ENCODE data around the gene OCIAD2. TPM values are rescaled to one million over a fixed set of nuclear protein-coding genes. Genes with fewer than 3 reads are reported as not detected.

OCIAD2 gene
- total and polyA plus RNA-seq, 2 experiments from 2014 or later = 32.6 to 178 TPM

DNA sequence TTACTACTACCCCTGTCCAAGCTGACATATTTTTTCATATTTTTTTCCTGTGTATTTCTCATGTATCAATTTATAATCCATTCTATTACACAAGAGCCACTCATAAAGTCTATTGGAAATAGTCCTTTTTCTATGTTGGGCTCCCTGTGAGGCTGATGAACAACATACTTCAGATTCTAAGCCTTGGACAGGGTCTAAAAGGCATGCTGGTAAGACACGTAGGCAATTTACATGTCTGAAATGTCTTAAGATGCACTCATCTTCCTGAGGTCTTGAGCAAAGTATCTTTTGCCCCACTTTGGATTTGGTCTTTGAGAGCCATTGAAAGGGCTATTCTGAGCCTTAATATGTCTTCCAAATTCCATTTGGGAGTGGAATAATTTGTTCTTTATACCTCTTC, 43.9 kb downstream of the OCIAD2 start:
- H3K9me2 ChIP-seq (replicated peaks; ENCODE audit: insufficient read depth) = no peaks in the 10 kb centered on the region
- H3K9me3 ChIP-seq (ENCODE audit: low read depth) = no peaks in the 10 kb centered on the region
- WGBS (ENCODE audit: low lambda C conversion rate, missing lambda C conversion rate) = 66% methylated on average over 1 of the region's 1 CpG
- no peak overlapping the region for H2AFZ ChIP-seq
- TF ChIP-seq EZH2phosphoT487 (IDR thresholded peaks at IDR 0.05; ENCODE audit: low read depth, severe bottlenecking, unreplicated experiment) (no peak), EZH2 (IDR thresholded peaks at IDR 0.05; ENCODE audit: borderline replicate concordance) (no peak), CTCF (IDR thresholded peaks at IDR 0.05; ENCODE audit: poor library complexity) (no peak)
- no peak for DNase-seq (ENCODE audit: low spot score)
- H3K79me2 ChIP-seq = no peaks in the 10 kb centered on the region
- no peak overlapping the region for H3K4me2 ChIP-seq
- H3K4me3 ChIP-seq = no peak overlapping the region
- no peak overlapping the region for H3K27ac ChIP-seq
- H4K20me1 ChIP-seq (ENCODE audit: insufficient read depth, poor library complexity, severe bottlenecking) = no peaks in the 10 kb centered on the region
- no peaks in the 10 kb centered on the region for H3K27me3 ChIP-seq
- H3K4me1 ChIP-seq (ENCODE audit: insufficient read depth) = no peaks in the 10 kb centered on the region
- no peaks in the 10 kb centered on the region for H3K36me3 ChIP-seq (replicated peaks; ENCODE audit: insufficient read depth, low read depth)

DNA sequence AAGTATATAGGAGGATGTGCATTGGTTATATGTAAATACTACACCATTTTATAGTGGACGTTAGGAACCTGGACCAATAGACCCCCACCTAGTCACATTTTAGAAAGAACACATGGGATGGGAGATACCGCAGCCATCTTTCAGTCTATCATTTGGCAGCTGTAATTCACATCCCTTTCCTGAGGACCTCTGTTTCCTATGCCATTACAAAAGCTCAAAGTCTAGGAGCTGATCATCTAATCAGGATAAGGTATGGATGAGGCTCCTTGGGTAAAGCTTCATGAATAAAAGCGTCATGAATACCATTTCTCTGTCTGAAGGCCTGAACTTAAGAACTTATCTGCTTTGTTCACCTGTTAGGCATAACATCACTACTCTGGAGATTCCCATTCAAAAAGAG, 44.5 kb downstream of the OCIAD2 start:
- TF ChIP-seq CTCF (IDR thresholded peaks at IDR 0.05; ENCODE audit: poor library complexity) = no peak
- no peak for TF ChIP-seq EZH2phosphoT487 (IDR thresholded peaks at IDR 0.05; ENCODE audit: low read depth, severe bottlenecking, unreplicated experiment)
- TF ChIP-seq EZH2 (IDR thresholded peaks at IDR 0.05; ENCODE audit: borderline replicate concordance) = no peak
- no peak overlapping the region for H3K4me2 ChIP-seq
- H3K9me3 ChIP-seq (ENCODE audit: low read depth) = no peaks in the 10 kb centered on the region
- no peak overlapping the region for H3K4me3 ChIP-seq
- H3K79me2 ChIP-seq = no peaks in the 10 kb centered on the region
- 91% methylated on average over 3 of the region's 3 CpGs for WGBS (ENCODE audit: low lambda C conversion rate, missing lambda C conversion rate)
- H3K27me3 ChIP-seq = no peaks in the 10 kb centered on the region
- H3K4me1 ChIP-seq (ENCODE audit: insufficient read depth) = no peaks in the 10 kb centered on the region
- H2AFZ ChIP-seq = no peak overlapping the region
- H3K27ac ChIP-seq = no peak overlapping the region
- H3K9me2 ChIP-seq (replicated peaks; ENCODE audit: insufficient read depth) = no peaks in the 10 kb centered on the region
- no peaks in the 10 kb centered on the region for H3K36me3 ChIP-seq (replicated peaks; ENCODE audit: insufficient read depth, low read depth)
- DNase-seq (ENCODE audit: low spot score) = no peak
- no peaks in the 10 kb centered on the region for H4K20me1 ChIP-seq (ENCODE audit: insufficient read depth, poor library complexity, severe bottlenecking)

DNA sequence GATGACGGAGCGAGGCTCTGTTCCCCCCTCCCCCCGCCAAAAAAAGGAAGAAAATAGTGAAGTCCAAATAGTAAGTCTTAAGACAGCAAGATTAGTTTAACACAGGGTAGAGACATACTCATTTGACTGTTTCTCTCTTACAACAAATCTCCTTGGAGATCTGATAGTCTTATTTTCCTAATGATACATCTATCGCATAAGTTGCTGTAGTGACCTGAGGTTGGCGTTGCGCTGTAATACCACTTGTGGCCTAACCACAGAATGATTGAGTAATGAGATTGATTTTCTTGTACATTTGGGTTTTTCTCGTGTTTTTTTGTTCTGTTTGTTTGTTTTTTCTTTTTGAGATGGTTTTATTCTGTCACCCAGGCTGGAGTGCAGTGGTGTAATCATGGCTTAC, 48.4 kb downstream of the OCIAD2 start:
- H2AFZ ChIP-seq = no peak overlapping the region
- H3K9me2 ChIP-seq (replicated peaks; ENCODE audit: insufficient read depth) = no peaks in the 10 kb centered on the region
- no peaks in the 10 kb centered on the region for H3K27me3 ChIP-seq
- H3K79me2 ChIP-seq = no peaks in the 10 kb centered on the region
- no peaks in the 10 kb centered on the region for H3K4me1 ChIP-seq (ENCODE audit: insufficient read depth)
- no peaks in the 10 kb centered on the region for H4K20me1 ChIP-seq (ENCODE audit: insufficient read depth, poor library complexity, severe bottlenecking)
- H3K27ac ChIP-seq = no peak overlapping the region
- H3K4me3 ChIP-seq = no peak overlapping the region
- no peak overlapping the region for H3K4me2 ChIP-seq
- no peaks in the 10 kb centered on the region for H3K9me3 ChIP-seq (ENCODE audit: low read depth)
- 98% methylated on average over 7 of the region's 7 CpGs for WGBS (ENCODE audit: low lambda C conversion rate, missing lambda C conversion rate)
- no peak for DNase-seq (ENCODE audit: low spot score)
- TF ChIP-seq EZH2 (IDR thresholded peaks at IDR 0.05; ENCODE audit: borderline replicate concordance) (no peak), EZH2phosphoT487 (IDR thresholded peaks at IDR 0.05; ENCODE audit: low read depth, severe bottlenecking, unreplicated experiment) (no peak), CTCF (IDR thresholded peaks at IDR 0.05; ENCODE audit: poor library complexity) (no peak)
- H3K36me3 ChIP-seq (replicated peaks; ENCODE audit: insufficient read depth, low read depth) = no peaks in the 10 kb centered on the region

- 96% methylated on average over 2 of the region's 2 CpGs for WGBS (ENCODE audit: low lambda C conversion rate, missing lambda C conversion rate)
- no peaks in the 10 kb centered on the region for H3K4me1 ChIP-seq (ENCODE audit: insufficient read depth)
- no peak overlapping the region for H3K4me3 ChIP-seq
- no peak overlapping the region for H3K27ac ChIP-seq
- no peak for TF ChIP-seq EZH2phosphoT487 (IDR thresholded peaks at IDR 0.05; ENCODE audit: low read depth, severe bottlenecking, unreplicated experiment)
- TF ChIP-seq EZH2 (IDR thresholded peaks at IDR 0.05; ENCODE audit: borderline replicate concordance) = no peak
- TF ChIP-seq CTCF (IDR thresholded peaks at IDR 0.05; ENCODE audit: poor library complexity) = no peak
- H3K9me3 ChIP-seq (ENCODE audit: low read depth) = no peaks in the 10 kb centered on the region
- DNase-seq (ENCODE audit: low spot score) = no peak
- H3K36me3 ChIP-seq (replicated peaks; ENCODE audit: insufficient read depth, low read depth) = no peaks in the 10 kb centered on the region
- H3K9me2 ChIP-seq (replicated peaks; ENCODE audit: insufficient read depth) = no peaks in the 10 kb centered on the region
- no peaks in the 10 kb centered on the region for H3K79me2 ChIP-seq
- H3K27me3 ChIP-seq = no peaks in the 10 kb centered on the region
- H2AFZ ChIP-seq = no peak overlapping the region
- H4K20me1 ChIP-seq (ENCODE audit: insufficient read depth, poor library complexity, severe bottlenecking) = no peaks in the 10 kb centered on the region
- H3K4me2 ChIP-seq = no peak overlapping the region
Measured at GRCh38 chr4:48854982-48855381, 51.6 kb downstream of the OCIAD2 start.
